ENCODE data around the gene GIPC2. TPM values are rescaled to one million over a fixed set of nuclear protein-coding genes. Genes with fewer than 3 reads are reported as not detected.

Gene GIPC2
- total RNA-seq, 1 donor from 2014 or later: 4.0 TPM

- ATAC-seq: no peak
- intact Hi-C loops (cut with DNase I): no loop called here
Measured at GRCh38 chr1:78156805-78157521, 111.2 kb downstream of the GIPC2 start.

GRCh38 chr1:78165816-78166215 is 120.0 kb downstream of the GIPC2 start:
- ATAC-seq (no peak), DNase-seq (ENCODE audit: low spot score) (no peak)
- intact Hi-C loops (cut with DNase I): no loop called here

More at GRCh38 chr1:78156805-78157521, 111.2 kb downstream of the GIPC2 start:
- DNase-seq (ENCODE audit: low spot score): no peak

- DNase-seq (ENCODE audit: low spot score) (no peak), ATAC-seq (no peak)
- intact Hi-C loops (cut with DNase I): no loop called here
Measured at GRCh38 chr1:78168306-78168705, 122.5 kb downstream of the GIPC2 start.

- ATAC-seq (no peak), DNase-seq (ENCODE audit: low spot score) (no peak)
- intact Hi-C loops (cut with DNase I): no loop called here
Measured at GRCh38 chr1:78170859-78171258, 125.1 kb downstream of the GIPC2 start.

- intact Hi-C loops (cut with DNase I): no loop called here
- ATAC-seq (no peak), DNase-seq (ENCODE audit: low spot score) (no peak)
Measured at GRCh38 chr1:78171736-78172590, 126.2 kb downstream of the GIPC2 start.

- DNase-seq (ENCODE audit: low spot score): no peak
- ATAC-seq: peak; percentile 71
- intact Hi-C loops (cut with DNase I): loop anchor here (5.0 kb wide), 1 partner anchor 216 kb away; no protein-coding TSS in a partner anchor
Measured at GRCh38 chr1:78176448-78176847, 130.7 kb downstream of the GIPC2 start.

GRCh38 chr1:78177708-78178270 is 132.0 kb downstream of the GIPC2 start:
- intact Hi-C loops (cut with DNase I): loop anchor here (5.0 kb wide), 1 partner anchor 215 kb away; no protein-coding TSS in a partner anchor
- DNase-seq (ENCODE audit: low spot score) (no peak), ATAC-seq (no peak)

GRCh38 chr1:78178816-78179215 is 133.1 kb downstream of the GIPC2 start:
- ATAC-seq (no peak), DNase-seq (ENCODE audit: low spot score) (no peak)
- intact Hi-C loops (cut with DNase I): loop anchor here (5.0 kb wide), 1 partner anchor 213 kb away; no protein-coding TSS in a partner anchor

- no peak for ATAC-seq
- intact Hi-C loops (cut with DNase I): no loop called here
- DNase-seq (ENCODE audit: low spot score): no peak
Measured at GRCh38 chr1:78184460-78185072, 138.8 kb downstream of the GIPC2 start.

Other genes with a start within 250 kb of the GIPC2 start
- 10.6 TPM for gene NEXN, start 157.3 kb upstream of the GIPC2 start, total RNA-seq
- gene FUBP1, start 66.9 kb upstream of the GIPC2 start, total RNA-seq: 141 TPM
- gene DNAJB4, start 41.0 kb upstream of the GIPC2 start, total RNA-seq: 87.0 TPM